Endometrial microvascular endothelial cells (primary cell): ENCODE results near the gene NKD1. TPM values are rescaled to one million over a fixed set of nuclear protein-coding genes. Genes with fewer than 3 reads are reported as not detected.

Experiments used
- in situ Hi-C: cut with HindIII; loops from 2 replicates; pipeline ENCODE4 v1.10.0; 2017; ENCODE audit warnings: low sequenced_read_pairs, low pct_unique_long_range_greater_than_20kb; ENCODE audit errors: inconsistent ontology term
- total RNA-seq: library from RNA; depleted of rRNA; stranded (reverse); fragments of >200 nt; gene quantifications from one replicate; pipeline ENCODE4 v1.2.3, GENCODE V29; 2015; ENCODE audit errors: inconsistent ontology term

NKD1 gene
- total RNA-seq, 1 donor from 2014 or later, result under 0.01 TPM

DNA sequence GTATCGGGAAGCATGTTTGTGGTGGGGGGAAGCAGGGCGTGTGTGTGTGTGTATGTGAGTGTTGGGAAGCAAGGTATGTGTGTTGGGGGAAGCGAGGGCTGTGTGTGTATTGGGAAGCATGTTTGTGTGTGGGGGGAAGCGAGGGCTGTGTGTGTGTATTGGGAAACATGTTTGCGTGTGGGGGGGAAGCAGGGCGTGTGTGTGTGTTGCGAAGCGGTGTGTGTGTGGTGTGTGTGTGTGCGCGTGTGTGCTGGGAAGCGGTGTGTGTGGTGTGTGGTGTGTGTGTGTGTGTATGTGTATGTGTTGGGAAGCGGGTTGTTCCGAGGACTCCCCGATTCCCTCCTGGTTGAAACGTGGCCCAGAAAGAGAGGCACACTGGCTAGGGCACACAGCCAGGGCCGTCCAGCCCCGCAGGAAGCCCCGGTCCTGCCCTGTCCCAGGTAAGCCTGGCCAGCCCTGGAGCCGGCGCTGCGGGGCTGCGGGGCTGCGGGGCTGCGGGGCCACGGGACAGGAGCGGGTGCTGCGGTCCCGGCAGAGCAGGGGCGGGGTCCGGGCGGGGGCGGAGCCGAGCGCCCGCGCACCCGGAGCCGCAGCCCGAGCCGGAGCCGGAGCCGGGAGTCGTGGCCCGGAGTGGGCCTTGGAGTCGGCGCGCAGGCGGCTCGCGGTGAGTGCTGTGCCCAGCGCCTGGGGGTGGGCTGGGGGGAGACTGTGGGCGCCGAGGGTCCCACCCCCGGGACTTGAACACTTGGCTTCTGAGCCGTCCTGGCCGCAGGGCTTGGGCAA, 145.0 kb downstream of the NKD1 start, which contains the start of gene NOD2:
Gene NOD2 (plus strand): TSS at position 608 of the 783 bp plus-strand sequence. CDS start 5,890 bp downstream, outside the sequence.
- in situ Hi-C loops, result no loop called here

- in situ Hi-C loops, result no loop called here
Measured at GRCh38 chr16:50694206-50694605, 146.0 kb downstream of the NKD1 start.

GRCh38 chr16:50695017-50696000, 147.1 kb downstream of the NKD1 start:
- in situ Hi-C loops, result no loop called here

DNA sequence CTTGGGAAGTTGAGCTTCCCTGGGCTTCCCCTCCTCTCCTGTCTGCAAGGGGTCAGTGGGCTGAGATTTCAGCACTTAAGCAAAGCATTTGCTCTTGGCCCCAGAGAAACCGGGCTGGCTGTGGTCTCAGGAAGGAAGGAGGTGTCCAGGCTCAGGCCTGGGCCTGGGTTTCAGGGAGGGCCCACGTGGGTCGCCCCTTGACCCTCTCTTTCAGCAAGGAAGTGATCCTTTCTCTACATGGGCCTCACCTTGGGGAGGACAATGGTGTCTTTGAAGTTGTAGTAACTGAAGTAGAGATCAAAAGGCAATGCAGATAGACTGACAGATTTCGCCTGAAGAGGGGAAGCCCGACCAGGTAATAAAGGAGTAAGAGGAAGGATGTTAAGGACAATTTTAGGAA, 147.9 kb downstream of the NKD1 start:
- in situ Hi-C loops, result no loop called here

GRCh38 chr16:50696575-50697420, 148.6 kb downstream of the NKD1 start:
- in situ Hi-C loops, result no loop called here

- in situ Hi-C loops, result no loop called here
Measured at GRCh38 chr16:50697421-50697715, 149.2 kb downstream of the NKD1 start.

GRCh38 chr16:50697881-50698767, 149.9 kb downstream of the NKD1 start:
- in situ Hi-C loops, result no loop called here

Other genes starting within 250 kb of the NKD1 start
- 34.5 TPM for gene BRD7, start 179.4 kb upstream of the NKD1 start, total RNA-seq
- gene SNX20, start 132.9 kb downstream of the NKD1 start, total RNA-seq, result not detected
- 1.9 TPM for gene NOD2, start 145.2 kb downstream of the NKD1 start, total RNA-seq
- gene CYLD, start 193.7 kb downstream of the NKD1 start, total RNA-seq, result 28.4 TPM